ENCODE measurements around the gene ANK3.

DNA sequence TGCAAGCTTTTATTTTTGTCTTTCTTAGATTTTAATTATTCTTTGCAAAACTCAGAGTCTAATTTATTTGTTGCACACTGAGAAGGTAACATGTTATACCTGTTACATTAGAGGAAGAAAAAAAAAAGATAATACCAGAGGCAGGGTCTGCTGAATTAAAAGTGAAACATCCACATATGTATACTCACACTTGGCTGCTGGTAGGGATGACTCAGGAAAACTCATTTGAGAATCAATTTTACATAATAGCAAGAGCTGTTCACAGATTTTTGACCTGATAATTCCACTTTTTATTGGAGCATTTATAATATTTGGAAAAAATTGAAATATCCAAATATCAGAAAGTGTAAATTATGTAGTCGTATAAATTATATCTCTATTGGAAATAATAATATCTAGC lies 405.3 kb downstream of the ANK3 start:
- TF ChIP-seq CTCF (IDR thresholded peaks at IDR 0.05 in 4 of 5, conservative IDR thresholded peaks at IDR 0.05 in 1 of 5), result no peak
- TF ChIP-seq POLR2A (IDR thresholded peaks at IDR 0.05), result no peak
